ENCODE measurements around the gene EDRF1.

DNA sequence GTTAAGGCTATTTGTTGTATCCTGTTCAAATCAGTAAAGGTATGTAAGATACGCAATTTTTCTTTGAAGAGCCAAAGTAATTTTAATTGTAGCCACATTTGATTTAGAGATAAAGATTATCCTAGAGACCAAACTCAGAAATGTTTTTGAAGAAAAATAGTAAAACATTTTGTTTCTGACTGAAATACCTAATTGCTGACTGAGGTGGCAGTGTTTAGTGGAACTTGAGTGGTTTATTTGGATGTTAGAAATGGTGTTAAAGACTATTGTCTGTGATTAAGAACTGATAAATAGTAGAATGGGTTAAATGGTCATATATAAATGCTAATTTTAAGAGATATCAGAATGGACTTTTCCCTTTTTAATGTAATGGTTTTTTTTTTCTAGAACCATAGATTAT is 15.3 kb downstream of the EDRF1 start:
- TF ChIP-seq FOSL1 (IDR thresholded peaks at IDR 0.05; ENCODE audit: low read depth) = no peak
- TF ChIP-seq, protein P1, sequence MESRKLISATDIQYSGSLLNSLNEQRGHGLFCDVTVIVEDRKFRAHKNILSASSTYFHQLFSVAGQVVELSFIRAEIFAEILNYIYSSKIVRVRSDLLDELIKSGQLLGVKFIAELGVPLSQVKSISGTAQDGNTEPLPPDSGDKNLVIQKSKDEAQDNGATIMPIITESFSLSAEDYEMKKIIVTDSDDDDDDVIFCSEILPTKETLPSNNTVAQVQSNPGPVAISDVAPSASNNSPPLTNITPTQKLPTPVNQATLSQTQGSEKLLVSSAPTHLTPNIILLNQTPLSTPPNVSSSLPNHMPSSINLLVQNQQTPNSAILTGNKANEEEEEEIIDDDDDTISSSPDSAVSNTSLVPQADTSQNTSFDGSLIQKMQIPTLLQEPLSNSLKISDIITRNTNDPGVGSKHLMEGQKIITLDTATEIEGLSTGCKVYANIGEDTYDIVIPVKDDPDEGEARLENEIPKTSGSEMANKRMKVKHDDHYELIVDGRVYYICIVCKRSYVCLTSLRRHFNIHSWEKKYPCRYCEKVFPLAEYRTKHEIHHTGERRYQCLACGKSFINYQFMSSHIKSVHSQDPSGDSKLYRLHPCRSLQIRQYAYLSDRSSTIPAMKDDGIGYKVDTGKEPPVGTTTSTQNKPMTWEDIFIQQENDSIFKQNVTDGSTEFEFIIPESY (IDR thresholded peaks at IDR 0.05; ENCODE audit: extremely low read depth, insufficient replicate concordance, low read length) = no peak
- no peak for TF ChIP-seq POLR2AphosphoS5 (IDR thresholded peaks at IDR 0.05; ENCODE audit: low read depth, low read length)
- TF ChIP-seq, protein P2, sequence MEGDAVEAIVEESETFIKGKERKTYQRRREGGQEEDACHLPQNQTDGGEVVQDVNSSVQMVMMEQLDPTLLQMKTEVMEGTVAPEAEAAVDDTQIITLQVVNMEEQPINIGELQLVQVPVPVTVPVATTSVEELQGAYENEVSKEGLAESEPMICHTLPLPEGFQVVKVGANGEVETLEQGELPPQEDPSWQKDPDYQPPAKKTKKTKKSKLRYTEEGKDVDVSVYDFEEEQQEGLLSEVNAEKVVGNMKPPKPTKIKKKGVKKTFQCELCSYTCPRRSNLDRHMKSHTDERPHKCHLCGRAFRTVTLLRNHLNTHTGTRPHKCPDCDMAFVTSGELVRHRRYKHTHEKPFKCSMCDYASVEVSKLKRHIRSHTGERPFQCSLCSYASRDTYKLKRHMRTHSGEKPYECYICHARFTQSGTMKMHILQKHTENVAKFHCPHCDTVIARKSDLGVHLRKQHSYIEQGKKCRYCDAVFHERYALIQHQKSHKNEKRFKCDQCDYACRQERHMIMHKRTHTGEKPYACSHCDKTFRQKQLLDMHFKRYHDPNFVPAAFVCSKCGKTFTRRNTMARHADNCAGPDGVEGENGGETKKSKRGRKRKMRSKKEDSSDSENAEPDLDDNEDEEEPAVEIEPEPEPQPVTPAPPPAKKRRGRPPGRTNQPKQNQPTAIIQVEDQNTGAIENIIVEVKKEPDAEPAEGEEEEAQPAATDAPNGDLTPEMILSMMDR (IDR thresholded peaks at IDR 0.05 in 2 of 3, conservative IDR thresholded peaks at IDR 0.05 in 1 of 3; ENCODE audit: borderline replicate concordance in 1 of 3, insufficient read depth in 1 of 3, low read depth in 2 of 3, low read length in 2 of 3) = peak in 1 of 3 experiments; percentile 46; a peak in 2 of 6 replicates
- TF ChIP-seq POLR2A (IDR thresholded peaks at IDR 0.05; ENCODE audit: borderline replicate concordance, extremely low read depth, insufficient read depth, insufficient read length) = no peak
- TF ChIP-seq, protein P3, sequence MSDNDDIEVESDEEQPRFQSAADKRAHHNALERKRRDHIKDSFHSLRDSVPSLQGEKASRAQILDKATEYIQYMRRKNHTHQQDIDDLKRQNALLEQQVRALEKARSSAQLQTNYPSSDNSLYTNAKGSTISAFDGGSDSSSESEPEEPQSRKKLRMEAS (IDR thresholded peaks at IDR 0.05) = no peak
- 0 out of 2 replicates have a peak, but pooled peaks have one; percentile 6 for TF ChIP-seq RAD21 (IDR thresholded peaks at IDR 0.05; ENCODE audit: low read depth)
- TF ChIP-seq JUND (IDR thresholded peaks at IDR 0.05) = no peak
- TF ChIP-seq ZNF274 (IDR thresholded peaks at IDR 0.05; ENCODE audit: low read depth, low read length) = no peak
- TF ChIP-seq CEBPB (IDR thresholded peaks at IDR 0.05; ENCODE audit: low read depth) = no peak
- TF ChIP-seq ELF1 (IDR thresholded peaks at IDR 0.05; ENCODE audit: borderline replicate concordance, low read depth) = no peak
